Suprapubic skin (tissue), 4 donors: ENCODE measurements around the gene WDR54. TPM values are rescaled to one million over a fixed set of nuclear protein-coding genes. Genes with fewer than 3 reads are reported as not detected.

ENCODE experiments used
- DNase-seq, 2 donors: peaks; one replicate each; pipeline ENCODE4 v3.0.0-alpha.2; 2019; ENCODE audit warnings: low spot score in 2 of 2
- H3K27ac ChIP-seq: fragments of 200-600 bp; sonication (generic); one replicate; pipeline ENCODE4 v1.5.1; 2019
- H3K27me3 ChIP-seq: fragments of 200-600 bp; sonication (generic); one replicate; pipeline ENCODE4 v1.5.1; 2019
- H3K36me3 ChIP-seq: fragments of 200-600 bp; sonication (generic); one replicate; pipeline ENCODE4 v1.5.1; 2019
- H3K4me1 ChIP-seq: fragments of 200-600 bp; sonication (generic); one replicate; pipeline ENCODE4 v1.5.1; 2019
- H3K4me3 ChIP-seq: fragments of 200-600 bp; sonication (generic); one replicate; pipeline ENCODE4 v1.5.1; 2019; ENCODE audit warnings: mild to moderate bottlenecking
- H3K9me3 ChIP-seq: fragments of 200-600 bp; sonication (generic); one replicate; pipeline ENCODE4 v1.5.1; 2019
- EP300 ChIP-seq: sonication (generic); formaldehyde crosslinking; IDR thresholded peaks from one replicate; pipeline ENCODE4 v1.6.1; 2017; ENCODE audit warnings: antibody characterized with exemption
- POLR2A ChIP-seq, 2 donors: fragments of 450-650 bp; IDR thresholded peaks; one replicate each; pipeline ENCODE4 v1.6.1; 2017; ENCODE audit warnings: antibody characterized with exemption in 2 of 2, mild to moderate bottlenecking in 2 of 2, moderate library complexity in 2 of 2
- POLR2AphosphoS5 ChIP-seq, 3 donors: sonication (generic); formaldehyde crosslinking; IDR thresholded peaks; one replicate each; pipeline ENCODE4 v1.6.1; 2017; ENCODE audit warnings: antibody characterized with exemption in 3 of 3
- WGBS: methylation state at CpG from one replicate; pipeline ENCODE4 v1.1.5; 2018; 5-methylcytosine and 5-hydroxymethylcytosine counted together
- total RNA-seq, 4 donors: library from RNA; depleted of rRNA; stranded (reverse); fragments of >200 nt; gene quantifications; one replicate each; pipeline ENCODE4 v1.1.0, GENCODE V29; 2016
- TF ChIP-seq, protein P1 (sequence below), 2 donors: fragments of 200-600 bp in 1 of 2; fragments of 450-650 bp in 1 of 2; sonication (generic) in 1 of 2; IDR thresholded peaks; one replicate each; pipeline ENCODE4 v1.5.1; 2016 to 2019; ENCODE audit warnings: antibody characterized with exemption in 2 of 2, mild to moderate bottlenecking in 1 of 2, moderate library complexity in 1 of 2

Gene WDR54
- total RNA-seq, 4 donors from 2014 or later = 5.0 to 12.0 (median 8.5) TPM

DNA sequence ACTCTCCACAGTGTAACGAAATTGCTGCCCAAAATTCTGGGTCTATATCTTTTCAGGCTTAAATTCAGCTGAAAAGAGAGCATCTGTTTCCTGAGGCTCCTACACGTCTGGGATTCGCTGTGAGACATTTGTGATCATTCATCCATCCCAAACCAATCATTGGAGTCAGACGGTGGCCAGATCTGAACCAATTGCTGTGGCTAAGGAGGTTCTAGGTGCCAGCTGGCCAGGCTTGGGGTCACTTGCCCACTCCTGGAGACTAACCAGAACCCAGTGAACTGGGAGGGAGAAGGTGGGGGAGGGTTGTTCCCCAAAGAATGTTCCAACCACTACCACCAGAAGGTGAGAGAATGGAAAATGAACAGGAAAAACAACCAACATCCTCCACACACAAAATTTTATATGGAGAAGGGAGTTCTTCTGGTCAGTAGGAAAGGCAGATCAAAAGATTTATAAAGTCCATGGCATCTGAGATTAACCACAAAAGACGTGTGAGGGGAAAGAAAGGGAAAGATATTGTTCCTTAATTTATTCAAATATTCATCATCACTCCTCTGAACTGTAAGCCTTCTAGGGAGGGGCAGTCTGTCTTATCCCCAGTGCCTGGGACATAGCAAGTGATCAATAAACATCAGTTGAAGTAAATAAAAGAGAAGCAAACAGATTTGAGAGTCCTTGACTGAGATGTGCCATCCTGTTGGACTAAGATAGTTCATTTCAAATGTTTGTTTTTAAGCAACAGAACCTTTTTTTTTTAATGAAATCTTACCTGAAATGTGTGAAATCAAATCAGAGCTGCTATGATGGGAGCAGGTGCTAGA lies 23.2 kb downstream of the WDR54 start:
- Histone ChIP-seq H3K36me3 (no peaks in the 10 kb centered on the region), H3K4me3 (no peak overlapping the region), H3K27ac (no peak overlapping the region), H3K9me3 (no peaks in the 10 kb centered on the region), H3K4me1 (peaks cover 23% of the 10 kb centered on the region), H3K27me3 (no peaks in the 10 kb centered on the region)
- WGBS = 37% methylated on average over 5 of the region's 5 CpGs
- DNase-seq = no peak
- TF ChIP-seq, protein P1, sequence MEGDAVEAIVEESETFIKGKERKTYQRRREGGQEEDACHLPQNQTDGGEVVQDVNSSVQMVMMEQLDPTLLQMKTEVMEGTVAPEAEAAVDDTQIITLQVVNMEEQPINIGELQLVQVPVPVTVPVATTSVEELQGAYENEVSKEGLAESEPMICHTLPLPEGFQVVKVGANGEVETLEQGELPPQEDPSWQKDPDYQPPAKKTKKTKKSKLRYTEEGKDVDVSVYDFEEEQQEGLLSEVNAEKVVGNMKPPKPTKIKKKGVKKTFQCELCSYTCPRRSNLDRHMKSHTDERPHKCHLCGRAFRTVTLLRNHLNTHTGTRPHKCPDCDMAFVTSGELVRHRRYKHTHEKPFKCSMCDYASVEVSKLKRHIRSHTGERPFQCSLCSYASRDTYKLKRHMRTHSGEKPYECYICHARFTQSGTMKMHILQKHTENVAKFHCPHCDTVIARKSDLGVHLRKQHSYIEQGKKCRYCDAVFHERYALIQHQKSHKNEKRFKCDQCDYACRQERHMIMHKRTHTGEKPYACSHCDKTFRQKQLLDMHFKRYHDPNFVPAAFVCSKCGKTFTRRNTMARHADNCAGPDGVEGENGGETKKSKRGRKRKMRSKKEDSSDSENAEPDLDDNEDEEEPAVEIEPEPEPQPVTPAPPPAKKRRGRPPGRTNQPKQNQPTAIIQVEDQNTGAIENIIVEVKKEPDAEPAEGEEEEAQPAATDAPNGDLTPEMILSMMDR (IDR thresholded peaks at IDR 0.05) = no peak
- TF ChIP-seq POLR2AphosphoS5 (IDR thresholded peaks at IDR 0.05) (no peak), POLR2A (IDR thresholded peaks at IDR 0.05) (no peak), EP300 (no peak)

DNA sequence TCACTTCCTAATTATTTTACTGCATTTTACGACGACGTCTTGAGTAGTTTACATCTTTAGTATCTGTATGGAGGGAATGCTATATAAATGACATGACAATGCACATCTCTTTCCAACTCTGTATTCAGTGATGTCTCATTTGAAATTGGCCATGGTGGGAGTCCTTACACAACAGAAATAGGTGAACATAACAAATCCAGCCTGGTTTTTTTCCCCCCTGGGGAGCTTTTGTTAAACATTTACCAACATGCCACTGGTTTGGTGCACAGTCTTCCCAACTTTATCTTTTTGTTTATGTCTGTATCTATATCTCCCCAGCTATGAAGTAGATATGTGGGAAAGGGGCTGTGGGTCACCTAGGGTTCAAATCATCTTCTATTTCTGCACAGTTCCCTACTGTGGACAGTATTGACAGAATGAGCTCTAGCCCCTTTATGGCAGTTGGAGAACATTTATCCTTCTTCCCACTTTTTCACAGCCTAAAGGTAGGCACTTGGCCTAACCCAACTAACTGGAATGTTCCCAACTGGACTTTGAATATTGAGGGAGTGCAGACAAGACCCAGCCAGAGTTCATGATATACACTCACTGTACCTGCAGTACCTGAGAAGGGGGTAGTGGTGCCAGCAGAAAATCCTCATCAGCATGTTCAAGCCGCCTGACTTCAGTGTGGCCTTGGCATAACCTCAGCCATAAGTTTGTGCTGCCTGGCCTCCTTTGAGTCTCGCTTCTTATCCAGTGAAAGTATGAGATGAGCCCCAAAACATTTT lies 25.9 kb downstream of the WDR54 start:
- H3K9me3 ChIP-seq = no peaks in the 10 kb centered on the region
- H3K27me3 ChIP-seq = no peaks in the 10 kb centered on the region
- 93% methylated on average over 5 of the region's 5 CpGs for WGBS
- no peak for TF ChIP-seq POLR2A (IDR thresholded peaks at IDR 0.05)
- H3K27ac ChIP-seq = no peak overlapping the region
- H3K4me3 ChIP-seq = no peak overlapping the region
- DNase-seq = no peak
- no peaks in the 10 kb centered on the region for H3K36me3 ChIP-seq
- H3K4me1 ChIP-seq = no peaks in the 10 kb centered on the region

DNA sequence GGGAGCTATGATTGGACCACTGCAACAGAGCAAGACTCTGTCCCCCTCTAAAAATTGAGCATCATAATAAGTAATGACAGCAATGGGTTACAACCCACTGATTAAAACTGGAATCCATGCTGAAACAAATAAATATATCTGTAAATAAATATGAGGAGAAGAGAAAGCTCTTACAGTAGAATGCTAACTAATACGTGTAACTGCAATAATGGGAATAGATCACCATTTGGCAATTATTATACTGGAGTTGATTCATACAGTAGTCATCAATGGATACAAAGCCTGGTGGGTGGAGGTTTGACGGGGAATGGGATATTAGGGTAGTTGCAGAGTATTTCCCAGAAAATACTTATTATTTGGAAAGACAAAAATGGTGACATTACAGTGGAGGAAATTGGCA lies 27.2 kb downstream of the WDR54 start:
- H3K36me3 ChIP-seq = no peaks in the 10 kb centered on the region
- H3K27ac ChIP-seq = no peak overlapping the region
- H3K4me1 ChIP-seq = no peaks in the 10 kb centered on the region
- no peak for TF ChIP-seq POLR2AphosphoS5 (IDR thresholded peaks at IDR 0.05)
- TF ChIP-seq, protein P1 (IDR thresholded peaks at IDR 0.05) = no peak
- TF ChIP-seq EP300 = no peak
- TF ChIP-seq POLR2A (IDR thresholded peaks at IDR 0.05) = no peak
- no peaks in the 10 kb centered on the region for H3K27me3 ChIP-seq
- no peaks in the 10 kb centered on the region for H3K9me3 ChIP-seq
- DNase-seq = no peak
- no peak overlapping the region for H3K4me3 ChIP-seq
- WGBS = 76% methylated on average over 2 of the region's 2 CpGs

DNA sequence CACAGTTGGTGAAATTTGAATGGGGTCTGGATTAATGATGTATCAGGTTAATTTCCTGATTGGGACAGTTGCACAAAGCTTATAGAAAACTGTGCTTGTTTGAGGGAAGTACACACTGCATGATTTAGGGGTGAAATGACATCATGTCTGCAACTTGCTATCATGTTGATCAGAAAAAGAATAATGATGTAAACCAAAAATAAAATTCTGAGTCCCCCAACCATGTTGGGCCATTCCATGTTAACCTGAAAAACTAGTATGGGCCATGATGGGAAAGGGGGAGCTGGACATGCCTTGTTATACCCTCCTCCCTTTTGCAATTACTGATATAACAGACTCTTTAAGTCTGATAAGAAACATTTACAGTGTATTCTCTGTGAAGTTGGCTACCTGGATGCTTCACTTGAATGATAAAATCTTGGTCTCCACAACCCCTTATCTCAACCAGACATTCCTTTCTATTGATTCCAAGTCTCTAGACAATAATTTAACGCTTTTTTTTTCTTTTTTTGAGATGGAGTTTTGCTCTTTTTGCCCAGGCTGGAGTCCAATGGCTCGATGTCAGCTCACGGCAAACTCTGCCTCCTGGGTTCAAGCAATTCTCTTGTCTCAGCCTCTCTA lies 29.1 kb downstream of the WDR54 start:
- H3K36me3 ChIP-seq = no peaks in the 10 kb centered on the region
- TF ChIP-seq POLR2AphosphoS5 (IDR thresholded peaks at IDR 0.05) = no peak
- TF ChIP-seq POLR2A (IDR thresholded peaks at IDR 0.05) = no peak
- TF ChIP-seq EP300 = no peak
- TF ChIP-seq, protein P1 (IDR thresholded peaks at IDR 0.05) = no peak
- no peak overlapping the region for H3K27ac ChIP-seq
- H3K4me3 ChIP-seq = no peak overlapping the region
- DNase-seq = no peak
- H3K4me1 ChIP-seq = peaks cover 12% of the 10 kb centered on the region
- no peaks in the 10 kb centered on the region for H3K27me3 ChIP-seq
- WGBS = 79% methylated on average over 3 of the region's 3 CpGs
- H3K9me3 ChIP-seq = no peaks in the 10 kb centered on the region

DNA sequence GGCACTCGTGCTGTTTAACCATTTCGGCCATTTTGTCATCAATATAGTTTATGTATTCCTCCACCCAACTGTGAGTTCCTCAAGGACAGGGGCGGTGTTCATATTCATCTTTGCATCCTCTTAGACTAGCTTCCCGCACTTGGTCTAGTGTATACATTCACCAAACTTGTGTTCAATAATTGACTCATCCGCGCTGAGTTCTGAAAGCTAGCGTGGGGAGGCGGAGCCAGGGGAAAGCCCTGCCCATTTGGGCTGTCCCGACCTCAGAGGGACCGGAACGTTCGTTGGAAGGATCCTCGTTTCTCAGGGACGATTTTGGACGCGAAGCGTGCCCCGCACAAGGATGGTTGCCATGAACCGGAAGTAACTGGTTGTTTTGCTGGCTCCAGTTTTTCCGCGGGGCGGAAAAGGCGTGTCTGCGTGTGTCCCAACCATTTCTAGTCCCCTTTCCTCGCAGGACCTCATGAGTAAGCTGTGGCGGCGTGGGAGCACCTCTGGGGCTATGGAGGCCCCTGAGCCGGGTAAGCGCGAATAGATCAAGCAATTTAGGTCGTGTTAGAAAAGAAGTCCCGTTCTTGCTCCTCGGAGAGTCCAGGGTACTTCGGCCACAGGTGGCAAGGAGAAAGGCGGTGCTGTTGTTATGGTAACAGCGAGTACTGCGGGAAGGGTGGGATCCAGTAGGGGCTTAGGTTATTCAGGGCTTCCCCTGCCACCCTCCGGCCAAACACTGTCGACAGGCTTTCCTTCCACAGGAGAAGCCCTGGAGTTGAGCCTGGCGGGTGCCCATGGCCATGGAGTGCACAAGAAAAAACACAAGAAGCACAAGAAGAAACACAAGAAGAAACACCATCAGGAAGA lies 33.4 kb downstream of the WDR54 start, which contains the start of gene INO80B:
TSS of gene INO80B (plus strand) at position 434 of the 858 bp plus-strand sequence. CDS start at position 464, 30 bp downstream.
- peak in 2 of 3 donors; percentile 89 to 96 for TF ChIP-seq POLR2AphosphoS5 (IDR thresholded peaks at IDR 0.05)
- no peak for TF ChIP-seq EP300
- TF ChIP-seq POLR2A (IDR thresholded peaks at IDR 0.05) = no peak
- TF ChIP-seq, protein P1 (IDR thresholded peaks at IDR 0.05) = no peak
- Histone ChIP-seq H3K36me3 (no peaks in the 10 kb centered on the region), H3K27ac (peak within 1 kb of the TSS; percentile 73), H3K27me3 (no peaks in the 10 kb centered on the region), H3K4me1 (peaks cover 42% of the 10 kb centered on the region), H3K4me3 (peak within 1 kb of the TSS; percentile 78), H3K9me3 (no peaks in the 10 kb centered on the region)
- DNase-seq = peak; percentile 97 to 98
- 2% methylated on average over 26 of the region's 40 CpGs for WGBS
